Measurements from ENCODE around the gene CAMK1D. TPM values are rescaled to one million over a fixed set of nuclear protein-coding genes. Genes with fewer than 3 reads are reported as not detected.

The CAMK1D gene
- total and polyA plus RNA-seq, 2 of the 4 experiments (the other 2 are of a cell fraction) = 5.0 to 5.3 TPM

DNA sequence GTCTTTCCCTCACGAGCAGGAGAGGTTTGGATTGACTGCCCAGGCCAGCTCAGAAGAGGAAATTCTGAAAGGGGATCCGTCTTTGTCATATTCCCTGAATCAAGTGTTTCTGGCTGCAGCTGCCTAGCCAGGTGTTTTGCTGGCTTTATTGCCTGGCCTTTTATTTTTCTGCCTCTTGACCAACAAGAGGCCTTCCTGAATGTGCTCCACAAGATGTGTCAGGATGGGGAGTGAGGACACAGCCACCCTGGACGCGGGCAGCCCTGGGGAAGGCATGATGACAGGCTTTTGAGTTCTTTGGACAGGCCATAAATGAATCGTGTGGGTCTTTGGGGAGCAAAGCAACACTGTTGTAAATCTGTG is 163.6 kb downstream of the CAMK1D start:
- Histone ChIP-seq H3K27ac (ENCODE audit: insufficient read depth, low read length) (no peak overlapping the region), H3K27me3 (ENCODE audit: control insufficient read depth, insufficient read depth, low read length) (no peaks in the 10 kb centered on the region), H3K4me1 (ENCODE audit: control insufficient read depth, insufficient read depth, low read length) (no peaks in the 10 kb centered on the region), H3K14ac (replicated peaks; ENCODE audit: low read depth, low read length) (no peak overlapping the region), H3K23ac (ENCODE audit: low read depth, low read length) (no peak overlapping the region), H3K4me2 (ENCODE audit: low read depth, low read length) (no peak overlapping the region), H3K36me3 (ENCODE audit: control insufficient read depth, insufficient read depth, low read length) (no peaks in the 10 kb centered on the region), H2AFZ (replicated peaks; ENCODE audit: low read length, poor library complexity) (no peak overlapping the region), H2BK20ac (ENCODE audit: low read depth, low read length) (no peak overlapping the region), H2AK9ac (replicated peaks; ENCODE audit: low read depth, low read length, poor library complexity) (no peak overlapping the region), H2BK120ac (ENCODE audit: low read depth, low read length) (no peak overlapping the region), H4K91ac (ENCODE audit: insufficient read depth, low read depth, low read length) (no peak overlapping the region), H3K9me3 (ENCODE audit: control insufficient read depth, insufficient read depth, low read length) (peaks cover 2% of the 10 kb centered on the region; the same call in 1 of the 2 replicates), H2BK15ac (ENCODE audit: low read depth, low read length) (no peak overlapping the region), H3K4ac (ENCODE audit: low read depth, low read length) (no peak overlapping the region), H3K18ac (ENCODE audit: low read depth, low read length) (no peak overlapping the region), H3K79me1 (ENCODE audit: low read depth in 1 of 2, low read length in 2 of 2) (no peaks in the 10 kb centered on the region), H2AK5ac (ENCODE audit: low read depth, low read length) (no peak overlapping the region), H3K9ac (ENCODE audit: low read depth, low read length) (no peak overlapping the region), H4K8ac (ENCODE audit: low read depth in 2 of 2, low read length in 2 of 2) (no peak overlapping the region), H3K56ac (ENCODE audit: extremely low read depth, insufficient read depth, low read length) (no peak overlapping the region), H4K20me1 (ENCODE audit: insufficient read depth, low read length) (no peaks in the 10 kb centered on the region), H2BK5ac (ENCODE audit: low read depth, low read length, poor library complexity, severe bottlenecking) (no peak overlapping the region), H3K9me1 (ENCODE audit: insufficient read depth, low read length) (no peaks in the 10 kb centered on the region), H4K5ac (ENCODE audit: low read depth, low read length) (no peak overlapping the region), H3K4me3 (ENCODE audit: insufficient read depth, low read depth, low read length) (no peak overlapping the region)
- no TSS peak for BruUV-seq (replicated peaks)
- no peak for ATAC-seq (ENCODE audit: low read depth)
- POLR2A ChIA-PET (ENCODE audit: unreplicated experiment) = no interaction called here
- DNase-seq = no peak
- TF ChIP-seq RFX5 (IDR thresholded peaks at IDR 0.05; ENCODE audit: low read depth, low read length) = no peak
- TF ChIP-seq, protein P1, sequence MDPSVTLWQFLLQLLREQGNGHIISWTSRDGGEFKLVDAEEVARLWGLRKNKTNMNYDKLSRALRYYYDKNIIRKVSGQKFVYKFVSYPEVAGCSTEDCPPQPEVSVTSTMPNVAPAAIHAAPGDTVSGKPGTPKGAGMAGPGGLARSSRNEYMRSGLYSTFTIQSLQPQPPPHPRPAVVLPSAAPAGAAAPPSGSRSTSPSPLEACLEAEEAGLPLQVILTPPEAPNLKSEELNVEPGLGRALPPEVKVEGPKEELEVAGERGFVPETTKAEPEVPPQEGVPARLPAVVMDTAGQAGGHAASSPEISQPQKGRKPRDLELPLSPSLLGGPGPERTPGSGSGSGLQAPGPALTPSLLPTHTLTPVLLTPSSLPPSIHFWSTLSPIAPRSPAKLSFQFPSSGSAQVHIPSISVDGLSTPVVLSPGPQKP (IDR thresholded peaks at IDR 0.05; ENCODE audit: borderline replicate concordance, low read depth, low read length) = no peak
- no peak for TF ChIP-seq FOS (IDR thresholded peaks at IDR 0.05; ENCODE audit: low read depth, low read length)
- TF ChIP-seq RCOR1 (IDR thresholded peaks at IDR 0.05; ENCODE audit: insufficient replicate concordance, low read length) = no peak
- TF ChIP-seq BHLHE40 (IDR thresholded peaks at IDR 0.05; ENCODE audit: low read depth, low read length) = no peak
- TF ChIP-seq POLR2A (IDR thresholded peaks at IDR 0.05; ENCODE audit: low read depth, low read length) = no peak
- TF ChIP-seq NFE2L2 (IDR thresholded peaks at IDR 0.05; ENCODE audit: low read depth, low read length) = no peak
- TF ChIP-seq MXI1 (IDR thresholded peaks at IDR 0.05; ENCODE audit: borderline replicate concordance, low read depth, low read length) = no peak
- TF ChIP-seq SMC3 (IDR thresholded peaks at IDR 0.05; ENCODE audit: low read depth, low read length) = no peak
- no peak for TF ChIP-seq MAZ (IDR thresholded peaks at IDR 0.05; ENCODE audit: borderline replicate concordance, low read depth, low read length)
- TF ChIP-seq CEBPB (IDR thresholded peaks at IDR 0.05; ENCODE audit: low read depth, low read length) = no peak
- TF ChIP-seq, protein P2, sequence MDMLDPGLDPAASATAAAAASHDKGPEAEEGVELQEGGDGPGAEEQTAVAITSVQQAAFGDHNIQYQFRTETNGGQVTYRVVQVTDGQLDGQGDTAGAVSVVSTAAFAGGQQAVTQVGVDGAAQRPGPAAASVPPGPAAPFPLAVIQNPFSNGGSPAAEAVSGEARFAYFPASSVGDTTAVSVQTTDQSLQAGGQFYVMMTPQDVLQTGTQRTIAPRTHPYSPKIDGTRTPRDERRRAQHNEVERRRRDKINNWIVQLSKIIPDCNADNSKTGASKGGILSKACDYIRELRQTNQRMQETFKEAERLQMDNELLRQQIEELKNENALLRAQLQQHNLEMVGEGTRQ (IDR thresholded peaks at IDR 0.05; ENCODE audit: low read depth, low read length) = no peak
- TF ChIP-seq, protein P3, sequence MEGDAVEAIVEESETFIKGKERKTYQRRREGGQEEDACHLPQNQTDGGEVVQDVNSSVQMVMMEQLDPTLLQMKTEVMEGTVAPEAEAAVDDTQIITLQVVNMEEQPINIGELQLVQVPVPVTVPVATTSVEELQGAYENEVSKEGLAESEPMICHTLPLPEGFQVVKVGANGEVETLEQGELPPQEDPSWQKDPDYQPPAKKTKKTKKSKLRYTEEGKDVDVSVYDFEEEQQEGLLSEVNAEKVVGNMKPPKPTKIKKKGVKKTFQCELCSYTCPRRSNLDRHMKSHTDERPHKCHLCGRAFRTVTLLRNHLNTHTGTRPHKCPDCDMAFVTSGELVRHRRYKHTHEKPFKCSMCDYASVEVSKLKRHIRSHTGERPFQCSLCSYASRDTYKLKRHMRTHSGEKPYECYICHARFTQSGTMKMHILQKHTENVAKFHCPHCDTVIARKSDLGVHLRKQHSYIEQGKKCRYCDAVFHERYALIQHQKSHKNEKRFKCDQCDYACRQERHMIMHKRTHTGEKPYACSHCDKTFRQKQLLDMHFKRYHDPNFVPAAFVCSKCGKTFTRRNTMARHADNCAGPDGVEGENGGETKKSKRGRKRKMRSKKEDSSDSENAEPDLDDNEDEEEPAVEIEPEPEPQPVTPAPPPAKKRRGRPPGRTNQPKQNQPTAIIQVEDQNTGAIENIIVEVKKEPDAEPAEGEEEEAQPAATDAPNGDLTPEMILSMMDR (conservative IDR thresholded peaks at IDR 0.05; ENCODE audit: low read depth, low read length) = no peak
- TF ChIP-seq MAFK (IDR thresholded peaks at IDR 0.05; ENCODE audit: low read depth, low read length) = no peak
- no peak for TF ChIP-seq CHD1 (IDR thresholded peaks at IDR 0.05; ENCODE audit: low read depth, low read length)
- TF ChIP-seq RAD21 (IDR thresholded peaks at IDR 0.05; ENCODE audit: low read length) = no peak
- intact Hi-C loops (cut with micrococcal nuclease) (no loop called here), in situ Hi-C loops (cut with MboI; ENCODE audit: low sequenced_read_pairs) (no loop called here), dilution Hi-C loops (cut with HindIII; ENCODE audit: low sequenced_read_pairs, unreplicated experiment) (no loop called here)
- CTCF ChIA-PET = interaction anchor here (1.2 kb wide), 1 partner anchor 143 kb away, joined by 3 read pairs; no protein-coding TSS in a partner anchor
- 94% methylated on average over 3 of the region's 5 CpGs; no CpG with 5 or more reads in 1 of the 2 experiments for WGBS, 2 experiments (ENCODE audit: extremely low coverage in 2 of 2, insufficient read length in 1 of 2)

Data from IMR-90 (cell line).